LNCaP clone FGC (cell line): Measurements from ENCODE around the gene CROT.

ENCODE experiments used
- DNase-seq: peaks from one replicate; pipeline ENCODE4 v3.0.0-alpha.2; 2011; ENCODE audit warnings: low read depth
- H3K4me3 ChIP-seq: 2 replicates; pipeline ENCODE4 v1.5.1; 2011; ENCODE audit warnings: mild to moderate bottlenecking, low read depth, low read length, control low read depth
- TF ChIP-seq, protein P1 (sequence below): IDR thresholded peaks from 2 replicates; pipeline ENCODE4 v1.5.1; 2012; ENCODE audit warnings: mild to moderate bottlenecking; ENCODE audit not compliant: control insufficient read depth, insufficient read depth; ENCODE audit errors: extremely low read depth

Gene CROT

DNA sequence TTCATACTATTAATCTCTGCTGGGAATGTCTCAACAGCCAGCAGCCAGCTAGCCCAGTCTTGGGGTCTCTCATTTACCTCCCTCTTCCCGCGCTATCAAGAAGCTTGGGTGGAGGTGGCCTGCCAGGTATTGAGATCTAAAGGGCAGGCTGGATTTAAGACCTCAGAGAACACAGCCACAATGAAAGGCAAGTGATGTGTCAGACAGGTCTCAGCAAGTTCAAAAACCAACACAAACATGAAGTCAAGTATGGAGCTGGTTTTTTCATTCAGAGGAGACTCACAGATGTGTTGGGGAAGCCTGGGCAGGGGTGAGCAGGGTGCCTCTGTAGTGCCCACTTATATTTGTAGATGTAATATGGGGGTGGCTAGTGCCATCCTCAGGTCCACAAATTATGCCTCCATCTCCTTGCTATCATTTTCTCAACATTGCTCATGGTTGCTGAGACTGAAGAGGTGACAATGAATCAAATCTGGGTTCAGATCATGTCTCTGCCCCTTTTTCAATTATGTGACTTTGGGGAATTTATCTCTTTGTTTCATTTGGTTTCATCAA is 27.7 kb upstream of the CROT start:
- TF ChIP-seq, protein P1, sequence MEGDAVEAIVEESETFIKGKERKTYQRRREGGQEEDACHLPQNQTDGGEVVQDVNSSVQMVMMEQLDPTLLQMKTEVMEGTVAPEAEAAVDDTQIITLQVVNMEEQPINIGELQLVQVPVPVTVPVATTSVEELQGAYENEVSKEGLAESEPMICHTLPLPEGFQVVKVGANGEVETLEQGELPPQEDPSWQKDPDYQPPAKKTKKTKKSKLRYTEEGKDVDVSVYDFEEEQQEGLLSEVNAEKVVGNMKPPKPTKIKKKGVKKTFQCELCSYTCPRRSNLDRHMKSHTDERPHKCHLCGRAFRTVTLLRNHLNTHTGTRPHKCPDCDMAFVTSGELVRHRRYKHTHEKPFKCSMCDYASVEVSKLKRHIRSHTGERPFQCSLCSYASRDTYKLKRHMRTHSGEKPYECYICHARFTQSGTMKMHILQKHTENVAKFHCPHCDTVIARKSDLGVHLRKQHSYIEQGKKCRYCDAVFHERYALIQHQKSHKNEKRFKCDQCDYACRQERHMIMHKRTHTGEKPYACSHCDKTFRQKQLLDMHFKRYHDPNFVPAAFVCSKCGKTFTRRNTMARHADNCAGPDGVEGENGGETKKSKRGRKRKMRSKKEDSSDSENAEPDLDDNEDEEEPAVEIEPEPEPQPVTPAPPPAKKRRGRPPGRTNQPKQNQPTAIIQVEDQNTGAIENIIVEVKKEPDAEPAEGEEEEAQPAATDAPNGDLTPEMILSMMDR, result no peak
- DNase-seq, result no peak
- H3K4me3 ChIP-seq, result no peak overlapping the region

DNA sequence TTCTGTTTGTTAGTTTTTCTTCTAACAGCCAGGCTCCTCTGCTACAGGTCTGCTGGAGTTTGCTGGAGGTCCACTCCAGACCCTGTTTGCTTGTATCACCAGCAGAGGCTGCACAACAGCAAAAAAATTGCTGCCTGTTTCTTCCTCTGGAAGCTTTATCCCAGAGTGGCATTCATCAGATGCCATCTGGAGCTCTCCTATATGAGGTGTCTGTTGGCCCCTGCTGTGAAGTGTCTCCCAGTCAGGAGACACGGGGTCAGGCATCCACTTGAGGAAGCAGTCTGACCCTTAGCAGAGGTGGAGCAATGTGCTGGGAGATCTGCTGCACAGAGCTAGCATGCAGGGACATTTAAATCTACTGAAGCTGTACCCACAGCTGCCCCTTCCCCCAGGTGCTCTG is 26.7 kb upstream of the CROT start:
- TF ChIP-seq, protein P1, result peak; percentile 25; the same call in 1 of the 2 replicates
- peak overlapping the region; percentile 34; the same call in 1 of the 2 replicates for H3K4me3 ChIP-seq
- no peak for DNase-seq

DNA sequence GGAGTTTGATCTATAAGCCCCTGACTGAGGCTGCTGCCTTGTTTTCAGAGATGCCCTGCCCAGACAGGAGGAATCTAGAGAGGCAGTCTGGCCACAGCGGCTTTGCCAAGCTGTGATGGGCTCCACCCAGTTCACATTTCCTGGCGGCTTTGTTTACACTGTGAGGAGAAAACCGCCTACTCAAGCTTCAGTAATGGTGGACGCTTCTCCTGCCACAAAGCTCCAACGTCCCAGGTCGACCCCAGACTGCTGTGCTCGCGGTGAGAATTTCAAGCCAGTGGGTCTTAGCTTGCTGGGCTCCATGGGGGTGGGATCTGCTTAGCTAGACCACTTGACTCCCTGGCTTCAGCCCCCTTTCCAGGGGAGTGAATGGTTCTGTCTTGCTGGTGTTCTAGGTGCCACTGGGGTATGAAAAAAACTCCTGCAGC is 26.3 kb upstream of the CROT start:
- peak; percentile 8 for DNase-seq
- peak overlapping the region; percentile 34 for H3K4me3 ChIP-seq

DNA sequence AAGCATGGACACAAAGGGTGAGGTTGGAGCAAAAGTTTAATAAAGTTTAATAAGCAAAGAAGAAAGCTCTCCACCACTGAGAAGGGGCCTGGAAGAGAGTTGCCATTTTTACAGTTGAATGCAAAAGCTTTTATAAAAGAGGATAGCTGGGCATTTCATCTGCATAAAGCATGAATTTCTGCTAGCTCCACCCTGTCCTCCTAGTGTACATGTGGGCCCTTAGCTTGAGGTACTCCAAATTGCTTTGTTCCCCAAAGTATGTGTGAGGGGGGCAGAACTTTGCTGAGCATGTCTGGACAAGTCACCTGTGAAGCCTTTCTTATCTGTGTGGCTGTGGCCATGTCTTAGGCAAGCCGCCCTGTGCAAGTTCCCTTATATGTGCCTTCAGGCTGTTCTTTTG is 22.6 kb upstream of the CROT start:
- H3K4me3 ChIP-seq, result no peak overlapping the region
- TF ChIP-seq, protein P1, result no peak
- no peak for DNase-seq

DNA sequence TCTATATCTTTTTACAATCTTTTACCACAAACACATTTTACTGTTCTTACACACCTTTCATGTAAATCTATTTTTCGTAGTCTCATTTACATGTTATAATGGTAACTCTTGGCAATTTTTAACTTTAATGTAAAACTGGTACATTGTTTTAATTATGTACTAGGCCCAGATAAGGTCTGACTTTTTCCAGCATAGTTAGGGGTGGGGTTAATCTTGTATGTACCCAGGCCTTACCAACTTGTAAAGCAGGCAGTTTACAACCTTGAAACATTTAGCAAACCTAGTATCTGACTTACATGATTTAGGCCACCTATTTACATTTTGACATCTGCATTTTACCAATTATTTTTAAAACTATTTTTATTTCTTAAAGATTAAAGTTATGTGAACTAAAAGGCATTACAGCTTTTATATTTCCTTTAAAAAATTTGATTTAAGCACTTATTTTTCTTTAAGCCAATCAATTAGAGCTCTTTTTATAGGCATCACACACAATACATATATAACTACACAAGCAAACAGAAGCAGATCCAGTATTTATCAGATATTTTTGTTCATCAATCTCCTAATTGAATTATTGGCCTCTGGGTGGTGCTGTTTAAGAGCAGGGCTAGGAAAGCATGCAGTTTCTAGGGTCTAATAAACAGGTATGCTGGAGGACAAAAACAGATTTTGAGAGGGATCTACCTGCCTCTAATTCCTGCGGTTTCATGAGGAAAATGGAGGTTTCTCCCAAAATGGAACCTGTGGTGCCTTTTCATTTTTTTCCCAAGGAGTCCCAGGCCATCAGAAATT is 19.7 kb upstream of the CROT start:
- TF ChIP-seq, protein P1, result no peak
- no peak for DNase-seq
- H3K4me3 ChIP-seq, result no peak overlapping the region

DNA sequence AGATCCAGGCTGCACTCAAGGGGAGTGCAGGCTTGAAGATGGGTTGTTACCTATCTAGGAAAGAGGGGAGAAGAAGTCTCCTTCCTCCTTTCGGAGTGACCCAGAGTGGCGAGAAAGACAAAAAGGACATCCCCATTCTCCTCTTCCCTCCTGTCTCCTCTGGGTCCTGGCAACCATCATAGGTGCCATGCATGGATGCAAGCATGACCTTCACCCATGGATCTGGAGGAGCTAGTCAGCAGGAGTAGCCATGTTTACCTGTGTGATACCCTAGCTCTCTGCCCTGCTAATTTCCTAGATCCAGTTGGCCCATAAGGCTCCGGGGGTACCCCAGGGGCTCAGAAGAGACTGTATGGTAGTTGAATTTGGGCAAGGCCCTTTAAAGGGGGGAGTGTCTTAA is 17.2 kb upstream of the CROT start:
- TF ChIP-seq, protein P1, result no peak
- no peak for DNase-seq
- no peak overlapping the region for H3K4me3 ChIP-seq

DNA sequence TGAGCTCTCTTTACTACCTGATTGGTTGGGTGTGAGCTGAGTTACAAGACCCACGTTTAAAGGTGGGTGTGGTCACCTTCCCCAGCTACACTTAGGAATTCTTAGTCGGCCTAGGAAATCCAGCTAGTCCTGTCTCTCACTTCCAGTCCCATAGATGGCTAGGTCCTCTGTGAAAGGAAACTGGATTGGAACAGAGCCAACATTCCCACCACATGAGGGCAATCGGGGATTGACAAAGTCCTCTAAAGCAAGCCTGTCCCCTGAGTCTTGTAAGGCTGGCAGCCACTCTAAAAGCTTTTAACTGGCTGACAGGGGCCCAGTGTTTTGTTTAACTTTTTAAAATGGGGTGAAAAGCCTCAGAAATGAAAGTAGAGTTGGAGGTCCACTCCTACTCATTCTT is 15.1 kb upstream of the CROT start:
- TF ChIP-seq, protein P1, result no peak
- no peak for DNase-seq
- H3K4me3 ChIP-seq, result no peak overlapping the region
